T-cell (primary cell): ENCODE results near the gene CRB1. TPM values are rescaled to one million over a fixed set of nuclear protein-coding genes. Genes with fewer than 3 reads are reported as not detected.
"Not testable (repeated sequence)": the region's sequence is repeated elsewhere in the genome, so short reads cannot be mapped to it uniquely, and the experiment has no call there.

ENCODE experiments used
- ATAC-seq, 4 experiments: fragments of 200-7000 bp in 3 of 4; fragments of 150-1000 bp in 1 of 4; cut with Tn5 transposase; replicated peaks in 1 of 4; 1 replicate in 3 of 4; 2 replicates in 1 of 4; pipeline ENCODE4 v1.10.0; 2021; ENCODE audit warnings: moderate library complexity in 3 of 4, mild to moderate bottlenecking in 2 of 4, moderate number of reproducible peaks in 1 of 4
- CTCF ChIA-PET, 2 donors: fragments of 300-600 bp; sonication (Branson Sonifier 250); formaldehyde crosslinking; loops; one replicate each; lab custom pipeline; 2022; ENCODE audit warnings: antibody characterized with exemption in 2 of 2; lab: Charles Lee
- POLR2A ChIA-PET, 2 donors: fragments of 300-600 bp; sonication (Branson Sonifier 250); formaldehyde crosslinking; loops; one replicate each; lab custom pipeline; 2022; ENCODE audit warnings: antibody characterized with exemption in 2 of 2; lab: Charles Lee
- DNase-seq, 35 experiments: peaks; one replicate each; pipeline versions ENCODE4 v3.0.0 to v3.0.0-alpha.2; 2013 to 2023
- H3K27ac ChIP-seq: one replicate; pipeline ENCODE4 v1.5.1; 2013; ENCODE audit warnings: low read length
- H3K27me3 ChIP-seq, 2 experiments: replicated peaks in 1 of 2; 1 replicate in 1 of 2; 2 replicates in 1 of 2; pipeline versions ENCODE4 v1.6.1 to v1.7.0; 2013; ENCODE audit warnings: low read length in 1 of 2, mixed read lengths in 1 of 2; ENCODE audit not compliant: control insufficient read depth in 2 of 2, insufficient read depth in 2 of 2; ENCODE audit errors: extremely low read depth in 1 of 2
- H3K36me3 ChIP-seq, 2 donors: 1 replicate in 1 of 2; 2 replicates in 1 of 2; pipeline versions ENCODE4 v1.6.1 to v1.7.0; 2013; ENCODE audit warnings: low read length in 1 of 2; ENCODE audit not compliant: control insufficient read depth in 2 of 2, insufficient read depth in 1 of 2; ENCODE audit errors: extremely low read depth in 1 of 2
- H3K4me1 ChIP-seq, 2 experiments: 1 replicate in 1 of 2; 2 replicates in 1 of 2; pipeline versions ENCODE4 v1.6.1 to v1.7.0; 2013; ENCODE audit warnings: low read length in 2 of 2, mixed read lengths in 1 of 2; ENCODE audit not compliant: insufficient read depth in 2 of 2, control insufficient read depth in 1 of 2; ENCODE audit errors: extremely low read depth in 1 of 2
- H3K4me3 ChIP-seq, 2 donors: 1 replicate in 1 of 2; 2 replicates in 1 of 2; pipeline versions ENCODE4 v1.5.1 to v1.7.0; 2013; ENCODE audit warnings: mild to moderate bottlenecking in 2 of 2, low read length in 1 of 2, moderate library complexity in 1 of 2; ENCODE audit not compliant: control insufficient read depth in 1 of 2; ENCODE audit errors: extremely low read depth in 1 of 2
- H3K9me3 ChIP-seq: 2 replicates; pipeline ENCODE4 v1.7.0; 2013
- H3K27ac Mint-ChIP-seq, 2 donors: one replicate each; pipeline ENCODE4 v1.8.0; 2020 to 2021; ENCODE audit warnings: mild to moderate bottlenecking in 2 of 2, mixed read lengths in 2 of 2
- H3K27me3 Mint-ChIP-seq, 2 donors: one replicate each; pipeline ENCODE4 v1.8.0; 2021 to 2022; ENCODE audit warnings: mixed read lengths in 2 of 2
- H3K36me3 Mint-ChIP-seq: one replicate; pipeline ENCODE4 v1.8.0; 2021; ENCODE audit warnings: mixed read lengths
- H3K4me1 Mint-ChIP-seq, 3 donors: one replicate each; pipeline ENCODE4 v1.8.0; 2020 to 2022; ENCODE audit warnings: mixed read lengths in 3 of 3, mild to moderate bottlenecking in 1 of 3
- H3K4me3 Mint-ChIP-seq, 3 donors: one replicate each; pipeline ENCODE4 v1.8.0; 2020 to 2022; ENCODE audit warnings: mild to moderate bottlenecking in 3 of 3, mixed read lengths in 3 of 3, moderate library complexity in 3 of 3
- H3K9me3 Mint-ChIP-seq, 3 donors: one replicate each; pipeline ENCODE4 v1.8.0; 2020 to 2022; ENCODE audit warnings: mixed read lengths in 3 of 3
- WGBS: methylation state at CpG from one replicate; pipeline ENCODE4 v1.1.5; 2013; ENCODE audit warnings: missing lambda C conversion rate; ENCODE audit not compliant: insufficient coverage; 5-methylcytosine and 5-hydroxymethylcytosine counted together
- total RNA-seq, 35 experiments: library from RNA in 6 of 35; stranded (reverse) in 6 of 35; fragments of 120-200 nt in 1 of 35; gene quantifications; one replicate each; pipeline versions ENCODE4 v1.2.1 to v1.2.4 and lab custom pipeline; 2013 to 2026

The CRB1 gene
- total RNA-seq, 5 donors from 2014 or later (not counting 1 experiment from before 2014, with no cell fraction given) = 0.09 to 0.47 (median 0.33) TPM

DNA sequence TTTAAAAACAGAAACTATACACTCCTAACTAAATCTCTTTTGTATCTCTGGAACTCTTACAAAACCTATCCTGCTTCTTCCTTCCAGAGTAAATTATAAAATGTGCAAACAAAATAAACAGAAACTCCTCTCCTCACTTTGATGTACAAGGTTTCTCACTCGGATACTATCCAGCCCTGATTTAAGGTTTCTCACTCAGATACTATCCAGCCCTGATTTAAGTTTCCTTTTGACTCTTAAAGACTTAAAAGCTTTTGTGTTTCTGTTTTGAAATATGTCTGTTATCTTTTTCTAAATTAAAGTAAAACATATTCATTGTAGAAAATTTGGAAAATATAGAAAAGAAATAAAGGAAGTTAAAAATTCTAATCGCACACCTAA, 132.5 kb downstream of the CRB1 start:
- ChIA-PET CTCF (interaction anchor here (0.6 to 1.9 kb wide), 11 partner anchors 10 to 530 kb away, joined by 3 to 26 read pairs (median 4); no protein-coding TSS in a partner anchor), POLR2A (interaction anchor here (0.6 to 0.7 kb wide), 2 partner anchors 39 to 80 kb away, joined by 3 to 5 read pairs; no protein-coding TSS in a partner anchor)
- H3K27me3 ChIP-seq = no peaks in the 10 kb centered on the region
- no peak for DNase-seq
- H3K9me3 Mint-ChIP-seq = no peaks in the 10 kb centered on the region
- WGBS = no CpG with 5 or more reads among the region's 2 CpGs
- H3K36me3 Mint-ChIP-seq = no peaks in the 10 kb centered on the region
- H3K9me3 ChIP-seq = no peaks in the 10 kb centered on the region
- no peak overlapping the region for H3K27ac ChIP-seq
- no peak overlapping the region for H3K4me3 Mint-ChIP-seq
- no peak overlapping the region for H3K27ac Mint-ChIP-seq
- no peak overlapping the region for H3K4me3 ChIP-seq
- no peak for ATAC-seq
- H3K27me3 Mint-ChIP-seq = peaks cover 0 to 16% of the 10 kb centered on the region in 2 donors
- H3K36me3 ChIP-seq = no peaks in the 10 kb centered on the region
- H3K4me1 ChIP-seq = no peaks in the 10 kb centered on the region
- peaks cover 4 to 7% (median 4%) of the 10 kb centered on the region in 3 donors for H3K4me1 Mint-ChIP-seq

DNA sequence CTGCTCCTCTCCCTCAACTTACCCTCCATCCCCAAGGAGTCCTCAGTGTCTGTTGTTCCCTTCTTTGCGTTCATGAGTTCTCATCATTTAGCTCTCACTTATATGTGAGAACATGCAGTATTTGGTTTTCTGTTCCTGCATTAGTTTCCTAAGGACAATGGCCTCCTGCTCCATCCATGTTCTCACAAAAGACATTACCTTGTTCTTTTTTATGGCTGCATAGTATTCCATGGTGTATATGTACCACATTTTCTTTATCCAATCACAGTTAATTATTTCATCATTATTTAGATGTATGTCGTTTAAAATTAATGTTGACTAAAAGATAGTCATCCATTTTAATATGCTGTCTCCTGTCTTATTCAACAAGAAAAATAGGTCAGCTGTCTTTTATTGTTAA, 134.1 kb downstream of the CRB1 start:
- H3K27me3 Mint-ChIP-seq = peaks cover 0 to 16% of the 10 kb centered on the region in 2 donors
- H3K9me3 Mint-ChIP-seq = no peaks in the 10 kb centered on the region
- H3K4me3 Mint-ChIP-seq = no peak overlapping the region
- H3K27ac Mint-ChIP-seq = no peak overlapping the region
- CTCF ChIA-PET = no interaction called here
- no peaks in the 10 kb centered on the region for H3K27me3 ChIP-seq
- ATAC-seq = no peak
- no peaks in the 10 kb centered on the region for H3K36me3 ChIP-seq
- no peaks in the 10 kb centered on the region for H3K9me3 ChIP-seq
- no peak overlapping the region for H3K27ac ChIP-seq
- no peak for DNase-seq
- POLR2A ChIA-PET = no interaction called here
- no peak overlapping the region for H3K4me3 ChIP-seq
- peaks cover 4 to 7% (median 4%) of the 10 kb centered on the region in 3 donors for H3K4me1 Mint-ChIP-seq
- H3K36me3 Mint-ChIP-seq = no peaks in the 10 kb centered on the region
- no peaks in the 10 kb centered on the region for H3K4me1 ChIP-seq
- no CpG with 5 or more reads among the region's 2 CpGs for WGBS

DNA sequence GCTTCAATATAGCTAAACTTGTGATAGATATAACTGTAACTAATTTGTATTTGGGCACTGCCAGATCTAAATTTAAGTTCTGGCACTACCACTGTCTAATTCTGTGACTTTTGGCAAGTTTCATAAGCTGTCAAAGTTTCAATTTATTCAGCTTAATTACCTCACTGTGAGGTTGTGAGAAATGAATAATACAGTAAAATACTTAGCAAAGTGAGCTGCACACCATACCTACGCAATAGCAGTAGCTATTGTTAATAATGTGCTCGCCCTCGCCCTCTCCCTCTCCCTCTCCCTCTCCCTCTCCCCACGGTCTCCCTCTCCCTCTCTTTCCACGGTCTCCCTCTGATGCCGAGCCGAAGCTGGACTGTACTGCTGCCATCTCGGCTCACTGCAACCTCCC, 136.7 kb downstream of the CRB1 start:
- H3K4me3 Mint-ChIP-seq, H3K36me3 Mint-ChIP-seq, H3K4me3 ChIP-seq, POLR2A ChIA-PET, H3K27ac ChIP-seq, H3K27ac Mint-ChIP-seq, H3K9me3 ChIP-seq, H3K9me3 Mint-ChIP-seq, H3K27me3 ChIP-seq, CTCF ChIA-PET, DNase-seq, H3K36me3 ChIP-seq, ATAC-seq, H3K4me1 ChIP-seq: not testable (repeated sequence)
- no CpG with 5 or more reads among the region's 8 CpGs for WGBS
- H3K4me1 Mint-ChIP-seq = peaks cover 4 to 13% (median 7%) of the 10 kb centered on the region in 3 donors
- H3K27me3 Mint-ChIP-seq = peaks cover 0 to 16% of the 10 kb centered on the region in 2 donors

DNA sequence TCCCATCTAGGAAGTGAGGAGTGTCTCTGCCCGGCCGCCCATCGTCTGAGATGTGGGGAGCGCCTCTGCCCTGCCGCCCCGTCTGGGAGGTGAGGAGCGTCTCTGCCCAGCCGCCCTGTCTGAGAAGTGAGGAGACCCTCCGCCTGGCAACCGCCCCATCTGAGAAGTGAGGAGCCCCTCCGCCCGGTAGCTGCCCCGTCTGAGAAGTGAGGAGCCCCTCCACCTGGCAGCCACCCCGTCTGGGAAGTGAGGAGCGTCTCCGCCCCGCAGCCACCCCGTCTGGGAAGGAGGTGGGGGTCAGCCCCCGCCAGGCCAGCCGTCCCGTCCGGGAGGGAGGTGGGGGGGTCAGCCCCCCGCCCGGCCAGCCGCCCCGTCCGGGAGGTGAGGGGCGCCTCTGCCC, 137.6 kb downstream of the CRB1 start:
- H3K4me3 ChIP-seq, H3K36me3 Mint-ChIP-seq, H3K4me1 ChIP-seq, H3K36me3 ChIP-seq, H3K4me1 Mint-ChIP-seq, DNase-seq, CTCF ChIA-PET, H3K27ac ChIP-seq, H3K9me3 ChIP-seq, POLR2A ChIA-PET, H3K27ac Mint-ChIP-seq, ATAC-seq, H3K27me3 ChIP-seq, H3K9me3 Mint-ChIP-seq, H3K4me3 Mint-ChIP-seq: not testable (repeated sequence)
- peaks cover 0 to 16% of the 10 kb centered on the region in 2 donors for H3K27me3 Mint-ChIP-seq
- 97% methylated on average over 6 of the region's 28 CpGs for WGBS

DNA sequence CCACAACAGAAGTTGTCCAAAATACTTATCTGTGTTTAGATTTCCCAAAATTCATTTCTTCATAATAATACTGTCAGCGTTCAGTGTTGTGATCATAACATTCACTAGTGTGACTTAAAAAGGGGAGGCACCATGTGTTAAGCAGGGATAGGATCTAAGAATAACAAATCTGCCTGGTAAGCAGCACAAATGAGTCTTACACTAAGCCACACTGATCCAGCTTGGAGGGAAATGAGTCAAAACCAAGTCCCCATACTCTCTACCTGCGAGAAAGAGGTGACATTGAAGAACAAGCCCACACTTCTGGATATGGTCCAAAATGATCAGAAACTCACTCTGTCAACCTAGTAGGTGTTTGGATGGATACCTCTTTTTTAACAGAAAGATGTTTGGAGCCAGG, 145.5 kb downstream of the CRB1 start:
- WGBS = no CpG with 5 or more reads among the region's 2 CpGs
- H3K27ac Mint-ChIP-seq = no peak overlapping the region
- Histone ChIP-seq H3K36me3 (no peaks in the 10 kb centered on the region), H3K27ac (no peak overlapping the region), H3K9me3 (no peaks in the 10 kb centered on the region), H3K4me3 (no peak overlapping the region), H3K27me3 (no peaks in the 10 kb centered on the region), H3K4me1 (peaks cover 0 to 4% of the 10 kb centered on the region in 2 experiments)
- DNase-seq (no peak), ATAC-seq (no peak)
- H3K4me3 Mint-ChIP-seq = no peak overlapping the region
- no peaks in the 10 kb centered on the region for H3K27me3 Mint-ChIP-seq
- CTCF ChIA-PET = no interaction called here
- H3K36me3 Mint-ChIP-seq = no peaks in the 10 kb centered on the region
- peaks cover 0 to 6% (median 0%) of the 10 kb centered on the region in 3 donors for H3K4me1 Mint-ChIP-seq
- H3K9me3 Mint-ChIP-seq = no peaks in the 10 kb centered on the region
- POLR2A ChIA-PET = no interaction called here

DNA sequence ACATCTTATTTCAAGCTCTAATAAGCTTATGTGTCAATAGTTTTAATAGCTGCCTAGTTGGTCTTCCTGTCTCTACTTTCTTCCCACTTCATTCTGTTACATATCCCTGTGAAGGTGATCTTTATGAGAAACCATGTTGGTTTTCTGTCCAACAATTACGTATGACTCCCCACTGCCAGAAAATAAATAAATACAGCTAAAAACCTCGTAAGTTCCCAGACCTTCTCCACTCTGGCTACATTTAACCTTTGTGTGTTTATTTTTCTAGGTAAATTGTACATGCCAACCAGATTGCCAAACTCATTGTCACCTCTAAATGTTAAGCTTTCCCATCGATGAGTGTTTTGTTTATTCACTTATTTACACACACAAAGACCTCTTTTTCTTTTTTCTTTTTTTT, 147.2 kb downstream of the CRB1 start:
- Mint-ChIP-seq H3K27ac (no peak overlapping the region), H3K36me3 (no peaks in the 10 kb centered on the region), H3K27me3 (no peaks in the 10 kb centered on the region), H3K9me3 (no peaks in the 10 kb centered on the region), H3K4me3 (no peak overlapping the region), H3K4me1 (no peaks in the 10 kb centered on the region)
- Histone ChIP-seq H3K27me3 (no peaks in the 10 kb centered on the region), H3K36me3 (no peaks in the 10 kb centered on the region), H3K9me3 (no peaks in the 10 kb centered on the region), H3K4me3 (no peak overlapping the region), H3K27ac (no peak overlapping the region), H3K4me1 (no peaks in the 10 kb centered on the region)
- no CpG with 5 or more reads among the region's 3 CpGs for WGBS
- CTCF ChIA-PET = no interaction called here
- DNase-seq = no peak
- POLR2A ChIA-PET = interaction anchor here in 1 of 2 donors (0.5 kb wide), 1 partner anchor 1244 kb away, joined by 4 read pairs; no protein-coding TSS in a partner anchor
- ATAC-seq = no peak

DNA sequence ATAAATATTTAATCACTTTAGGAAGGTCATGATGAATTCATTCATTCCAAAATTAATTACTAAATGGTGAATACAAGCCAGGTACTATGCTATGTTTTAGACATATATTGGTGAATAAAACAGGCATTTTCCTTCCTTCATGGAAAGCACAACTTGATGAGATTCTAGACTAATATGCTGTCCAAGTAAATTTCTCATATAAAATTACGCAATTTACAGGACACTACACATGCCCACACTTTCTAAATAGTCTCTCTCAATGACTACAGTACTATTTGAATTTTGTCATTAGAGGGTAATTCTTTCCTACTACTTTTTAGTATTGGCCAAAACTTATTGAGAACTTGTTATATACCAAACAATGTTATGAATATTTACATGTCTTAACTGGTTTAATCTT, 150.6 kb downstream of the CRB1 start:
- Histone ChIP-seq H3K9me3 (no peaks in the 10 kb centered on the region), H3K27ac (no peak overlapping the region), H3K4me3 (no peak overlapping the region), H3K27me3 (no peaks in the 10 kb centered on the region), H3K4me1 (no peaks in the 10 kb centered on the region), H3K36me3 (no peaks in the 10 kb centered on the region)
- Mint-ChIP-seq H3K27me3 (no peaks in the 10 kb centered on the region), H3K36me3 (no peaks in the 10 kb centered on the region), H3K9me3 (no peaks in the 10 kb centered on the region), H3K27ac (no peak overlapping the region), H3K4me3 (no peak overlapping the region), H3K4me1 (no peaks in the 10 kb centered on the region)
- no CpG with 5 or more reads among the region's 1 CpG for WGBS
- no peak for ATAC-seq
- no peak for DNase-seq
- POLR2A ChIA-PET = no interaction called here
- CTCF ChIA-PET = no interaction called here
